SK-N-SH (cell line): Measurements from ENCODE around the gene CRB3.

Experiments used
- EZH2phosphoT487 ChIP-seq: fragments of 200-600 bp; sonication (generic); IDR thresholded peaks from 2 replicates; pipeline ENCODE4 v1.6.1; 2017; ENCODE audit warnings: low read depth, mixed run types, mild to moderate bottlenecking, antibody characterized with exemption, moderate library complexity, borderline replicate concordance
- FOXJ3 ChIP-seq: sonication (generic); formaldehyde crosslinking; IDR thresholded peaks from 2 replicates; pipeline ENCODE4 v1.5.1; 2020; ENCODE audit warnings: mild to moderate bottlenecking, missing genetic modification reagents
- JUND ChIP-seq: IDR thresholded peaks from 2 replicates; pipeline ENCODE4 v1.4.0; 2012
- MXI1 ChIP-seq: IDR thresholded peaks from 2 replicates; pipeline ENCODE4 v1.6.1; 2012; ENCODE audit warnings: mild to moderate bottlenecking, low read depth, low read length, improper control_type of control experiment
- NRF1 ChIP-seq: IDR thresholded peaks from 2 replicates; pipeline ENCODE4 v1.6.1; 2012; ENCODE audit warnings: low read depth, mild to moderate bottlenecking, low read length
- RXRA ChIP-seq: IDR thresholded peaks from 2 replicates; pipeline ENCODE4 v1.4.0; 2012; ENCODE audit warnings: low read depth, mild to moderate bottlenecking, borderline replicate concordance
- TAF1 ChIP-seq: IDR thresholded peaks from 2 replicates; pipeline ENCODE4 v1.6.1; 2012; ENCODE audit warnings: low read depth, mild to moderate bottlenecking, low read length, moderate library complexity, borderline replicate concordance
- TCF12 ChIP-seq: IDR thresholded peaks from 2 replicates; pipeline ENCODE4 v1.4.0; 2012
- YY1 ChIP-seq: IDR thresholded peaks from 2 replicates; pipeline ENCODE4 v1.4.0; 2012; ENCODE audit warnings: low read depth, mild to moderate bottlenecking
- TF ChIP-seq, protein P1 (sequence below): fragments of 200-600 bp; sonication (generic); IDR thresholded peaks from 2 replicates; pipeline ENCODE4 v1.6.1; 2017; ENCODE audit warnings: antibody characterized with exemption, mild to moderate bottlenecking, moderate library complexity
- TF ChIP-seq, protein P2 (sequence below): IDR thresholded peaks from 2 replicates; pipeline ENCODE4 v1.6.1; 2012; ENCODE audit warnings: mild to moderate bottlenecking, low read depth, low read length, moderate library complexity
- TF ChIP-seq, protein P3 (sequence below): IDR thresholded peaks from 2 replicates; pipeline ENCODE4 v1.4.0; 2012; ENCODE audit warnings: low read depth
- TF ChIP-seq, protein P4 (sequence below): fragments of 150-350 bp; IDR thresholded peaks from 2 replicates; pipeline ENCODE4 v1.6.1; 2016; ENCODE audit warnings: mild to moderate bottlenecking, low read depth, low read length

DNA sequence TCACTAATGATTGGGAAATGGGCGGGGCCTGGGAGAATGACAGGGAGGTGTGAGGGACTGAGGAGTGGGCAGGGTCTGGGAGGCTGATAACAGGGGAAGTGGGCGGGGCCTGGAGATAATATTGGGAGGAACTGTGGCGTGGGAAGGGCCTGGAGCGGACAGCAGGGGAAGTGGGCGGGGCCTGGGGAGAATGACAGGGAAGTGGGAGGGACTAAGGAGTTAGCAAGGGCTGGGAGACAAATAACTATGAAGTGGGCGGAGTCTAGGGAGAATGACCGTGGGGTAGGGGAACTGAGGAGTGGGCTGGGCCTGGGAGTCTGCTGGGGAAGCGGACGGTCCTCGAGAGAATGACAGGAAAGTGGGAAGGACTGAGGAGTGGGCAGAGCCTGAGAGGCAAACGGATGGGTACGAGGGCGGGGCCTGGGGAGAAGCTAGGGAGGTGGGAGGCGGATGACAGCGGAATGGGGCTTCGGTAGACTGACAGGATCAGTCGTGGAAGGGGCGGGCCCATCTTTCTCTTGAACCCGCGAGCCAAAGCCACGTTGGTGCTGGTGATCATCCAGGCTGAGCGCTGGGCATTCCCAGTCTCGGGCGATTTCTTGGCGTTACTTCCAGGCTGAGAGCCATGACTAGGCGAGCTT is 52.1 kb downstream of the CRB3 start:
- TF ChIP-seq TAF1, result no peak
- TF ChIP-seq RXRA, result no peak
- 0 out of 2 replicates have a peak, but pooled peaks have one; percentile 19 for TF ChIP-seq MXI1
- TF ChIP-seq, protein P1, sequence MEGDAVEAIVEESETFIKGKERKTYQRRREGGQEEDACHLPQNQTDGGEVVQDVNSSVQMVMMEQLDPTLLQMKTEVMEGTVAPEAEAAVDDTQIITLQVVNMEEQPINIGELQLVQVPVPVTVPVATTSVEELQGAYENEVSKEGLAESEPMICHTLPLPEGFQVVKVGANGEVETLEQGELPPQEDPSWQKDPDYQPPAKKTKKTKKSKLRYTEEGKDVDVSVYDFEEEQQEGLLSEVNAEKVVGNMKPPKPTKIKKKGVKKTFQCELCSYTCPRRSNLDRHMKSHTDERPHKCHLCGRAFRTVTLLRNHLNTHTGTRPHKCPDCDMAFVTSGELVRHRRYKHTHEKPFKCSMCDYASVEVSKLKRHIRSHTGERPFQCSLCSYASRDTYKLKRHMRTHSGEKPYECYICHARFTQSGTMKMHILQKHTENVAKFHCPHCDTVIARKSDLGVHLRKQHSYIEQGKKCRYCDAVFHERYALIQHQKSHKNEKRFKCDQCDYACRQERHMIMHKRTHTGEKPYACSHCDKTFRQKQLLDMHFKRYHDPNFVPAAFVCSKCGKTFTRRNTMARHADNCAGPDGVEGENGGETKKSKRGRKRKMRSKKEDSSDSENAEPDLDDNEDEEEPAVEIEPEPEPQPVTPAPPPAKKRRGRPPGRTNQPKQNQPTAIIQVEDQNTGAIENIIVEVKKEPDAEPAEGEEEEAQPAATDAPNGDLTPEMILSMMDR, result no peak
- no peak for TF ChIP-seq EZH2phosphoT487
- TF ChIP-seq, protein P2, sequence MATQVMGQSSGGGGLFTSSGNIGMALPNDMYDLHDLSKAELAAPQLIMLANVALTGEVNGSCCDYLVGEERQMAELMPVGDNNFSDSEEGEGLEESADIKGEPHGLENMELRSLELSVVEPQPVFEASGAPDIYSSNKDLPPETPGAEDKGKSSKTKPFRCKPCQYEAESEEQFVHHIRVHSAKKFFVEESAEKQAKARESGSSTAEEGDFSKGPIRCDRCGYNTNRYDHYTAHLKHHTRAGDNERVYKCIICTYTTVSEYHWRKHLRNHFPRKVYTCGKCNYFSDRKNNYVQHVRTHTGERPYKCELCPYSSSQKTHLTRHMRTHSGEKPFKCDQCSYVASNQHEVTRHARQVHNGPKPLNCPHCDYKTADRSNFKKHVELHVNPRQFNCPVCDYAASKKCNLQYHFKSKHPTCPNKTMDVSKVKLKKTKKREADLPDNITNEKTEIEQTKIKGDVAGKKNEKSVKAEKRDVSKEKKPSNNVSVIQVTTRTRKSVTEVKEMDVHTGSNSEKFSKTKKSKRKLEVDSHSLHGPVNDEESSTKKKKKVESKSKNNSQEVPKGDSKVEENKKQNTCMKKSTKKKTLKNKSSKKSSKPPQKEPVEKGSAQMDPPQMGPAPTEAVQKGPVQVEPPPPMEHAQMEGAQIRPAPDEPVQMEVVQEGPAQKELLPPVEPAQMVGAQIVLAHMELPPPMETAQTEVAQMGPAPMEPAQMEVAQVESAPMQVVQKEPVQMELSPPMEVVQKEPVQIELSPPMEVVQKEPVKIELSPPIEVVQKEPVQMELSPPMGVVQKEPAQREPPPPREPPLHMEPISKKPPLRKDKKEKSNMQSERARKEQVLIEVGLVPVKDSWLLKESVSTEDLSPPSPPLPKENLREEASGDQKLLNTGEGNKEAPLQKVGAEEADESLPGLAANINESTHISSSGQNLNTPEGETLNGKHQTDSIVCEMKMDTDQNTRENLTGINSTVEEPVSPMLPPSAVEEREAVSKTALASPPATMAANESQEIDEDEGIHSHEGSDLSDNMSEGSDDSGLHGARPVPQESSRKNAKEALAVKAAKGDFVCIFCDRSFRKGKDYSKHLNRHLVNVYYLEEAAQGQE, result no peak
- no peak for TF ChIP-seq JUND
- TF ChIP-seq, protein P3, sequence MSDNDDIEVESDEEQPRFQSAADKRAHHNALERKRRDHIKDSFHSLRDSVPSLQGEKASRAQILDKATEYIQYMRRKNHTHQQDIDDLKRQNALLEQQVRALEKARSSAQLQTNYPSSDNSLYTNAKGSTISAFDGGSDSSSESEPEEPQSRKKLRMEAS, result no peak
- no peak for TF ChIP-seq NRF1
- TF ChIP-seq FOXJ3 (CRISPR knock-in tag), result no peak
- TF ChIP-seq, protein P4, sequence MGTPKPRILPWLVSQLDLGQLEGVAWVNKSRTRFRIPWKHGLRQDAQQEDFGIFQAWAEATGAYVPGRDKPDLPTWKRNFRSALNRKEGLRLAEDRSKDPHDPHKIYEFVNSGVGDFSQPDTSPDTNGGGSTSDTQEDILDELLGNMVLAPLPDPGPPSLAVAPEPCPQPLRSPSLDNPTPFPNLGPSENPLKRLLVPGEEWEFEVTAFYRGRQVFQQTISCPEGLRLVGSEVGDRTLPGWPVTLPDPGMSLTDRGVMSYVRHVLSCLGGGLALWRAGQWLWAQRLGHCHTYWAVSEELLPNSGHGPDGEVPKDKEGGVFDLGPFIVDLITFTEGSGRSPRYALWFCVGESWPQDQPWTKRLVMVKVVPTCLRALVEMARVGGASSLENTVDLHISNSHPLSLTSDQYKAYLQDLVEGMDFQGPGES, result no peak
- TF ChIP-seq YY1, result no peak
- no peak for TF ChIP-seq TCF12
